ENCODE results near the gene GON7. TPM values are rescaled to one million over a fixed set of nuclear protein-coding genes. Genes with fewer than 3 reads are reported as not detected.

Gene GON7
- total RNA-seq, 1 donor from 2014 or later = 5.4 TPM

DNA sequence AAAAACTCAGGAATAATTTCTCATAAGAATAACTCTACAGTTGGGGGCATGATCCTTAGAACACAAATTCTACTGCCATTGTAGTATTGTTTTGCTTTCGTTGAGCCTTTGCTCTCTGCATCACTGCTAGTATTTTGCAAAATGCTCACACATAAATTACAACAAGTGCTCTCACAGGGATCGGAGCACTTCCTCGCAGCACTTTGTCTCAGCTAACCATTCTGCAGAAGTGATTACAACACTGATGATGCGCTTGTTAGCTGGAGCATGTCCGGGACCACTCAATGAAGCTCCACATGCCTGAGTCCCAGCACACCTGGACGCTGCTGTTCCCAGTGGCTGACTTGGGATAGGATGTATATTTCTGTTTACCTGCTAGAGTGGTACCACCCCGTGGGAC lies 53.7 kb downstream of the GON7 start:
- no peaks in the 10 kb centered on the region for H4K20me1 ChIP-seq (ENCODE audit: insufficient read depth, low read length)
- no peak overlapping the region for H3K4me3 Mint-ChIP-seq (ENCODE audit: unreplicated experiment)
- FAIRE-seq (no peak), DNase-seq (ENCODE audit: low read depth) (no peak)
- TF ChIP-seq, protein P1, sequence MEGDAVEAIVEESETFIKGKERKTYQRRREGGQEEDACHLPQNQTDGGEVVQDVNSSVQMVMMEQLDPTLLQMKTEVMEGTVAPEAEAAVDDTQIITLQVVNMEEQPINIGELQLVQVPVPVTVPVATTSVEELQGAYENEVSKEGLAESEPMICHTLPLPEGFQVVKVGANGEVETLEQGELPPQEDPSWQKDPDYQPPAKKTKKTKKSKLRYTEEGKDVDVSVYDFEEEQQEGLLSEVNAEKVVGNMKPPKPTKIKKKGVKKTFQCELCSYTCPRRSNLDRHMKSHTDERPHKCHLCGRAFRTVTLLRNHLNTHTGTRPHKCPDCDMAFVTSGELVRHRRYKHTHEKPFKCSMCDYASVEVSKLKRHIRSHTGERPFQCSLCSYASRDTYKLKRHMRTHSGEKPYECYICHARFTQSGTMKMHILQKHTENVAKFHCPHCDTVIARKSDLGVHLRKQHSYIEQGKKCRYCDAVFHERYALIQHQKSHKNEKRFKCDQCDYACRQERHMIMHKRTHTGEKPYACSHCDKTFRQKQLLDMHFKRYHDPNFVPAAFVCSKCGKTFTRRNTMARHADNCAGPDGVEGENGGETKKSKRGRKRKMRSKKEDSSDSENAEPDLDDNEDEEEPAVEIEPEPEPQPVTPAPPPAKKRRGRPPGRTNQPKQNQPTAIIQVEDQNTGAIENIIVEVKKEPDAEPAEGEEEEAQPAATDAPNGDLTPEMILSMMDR (IDR thresholded peaks at IDR 0.05; ENCODE audit: insufficient read depth, low read depth, low read length) = no peak
- TF ChIP-seq EZH2 (IDR thresholded peaks at IDR 0.05; ENCODE audit: insufficient read depth, low read length) = no peak
- H3K27ac ChIP-seq (ENCODE audit: low read depth, low read length) = no peak overlapping the region
- H3K27ac Mint-ChIP-seq (ENCODE audit: unreplicated experiment) = no peak overlapping the region
- peaks cover 3% of the 10 kb centered on the region for H3K27me3 ChIP-seq (ENCODE audit: insufficient read depth, low read length)
- H3K4me2 ChIP-seq (ENCODE audit: low read length) = no peak overlapping the region
- H3K36me3 Mint-ChIP-seq (ENCODE audit: low read depth, unreplicated experiment) = no peaks in the 10 kb centered on the region
- H3K9me3 Mint-ChIP-seq (ENCODE audit: unreplicated experiment) = no peaks in the 10 kb centered on the region
- H3K9me3 ChIP-seq (ENCODE audit: insufficient read depth, low read depth, low read length) = no peaks in the 10 kb centered on the region
- peaks cover 6% of the 10 kb centered on the region for H3K27me3 Mint-ChIP-seq (ENCODE audit: low read depth, unreplicated experiment)
- H3K4me1 ChIP-seq (ENCODE audit: insufficient read depth, low read length) = no peaks in the 10 kb centered on the region
- H3K36me3 ChIP-seq (ENCODE audit: insufficient read depth, low read length) = no peaks in the 10 kb centered on the region
- H3K9ac ChIP-seq (ENCODE audit: low read length) = no peak overlapping the region
- no peak overlapping the region for H3K4me3 ChIP-seq (ENCODE audit: insufficient read depth, low read depth, low read length)
- no peak overlapping the region for H2AFZ ChIP-seq (ENCODE audit: low read depth, low read length)
- H3K4me1 Mint-ChIP-seq (ENCODE audit: low read depth, unreplicated experiment) = no peaks in the 10 kb centered on the region
- H3K79me2 ChIP-seq (ENCODE audit: insufficient read depth, low read length) = no peaks in the 10 kb centered on the region

Other genes starting within 250 kb of the GON7 start
- 11.2 and 13.0 TPM in 2 replicates for gene ITPK1, start 91.1 kb downstream of the GON7 start, total RNA-seq
- 15.8 and 16.1 TPM in 2 replicates for gene MOAP1, start 22.2 kb downstream of the GON7 start, total RNA-seq
- gene LYSET, start 21.7 kb downstream of the GON7 start, total RNA-seq = 9.1 and 9.8 TPM in 2 replicates
- 7.3 and 7.8 TPM in 2 replicates for gene UBR7, start 191 bp upstream of the GON7 start, total RNA-seq
- gene BTBD7, start 126.0 kb upstream of the GON7 start, total RNA-seq = 48.1 and 53.2 TPM in 2 replicates
- not detected in 2 replicates for gene COX8C, start 140.1 kb upstream of the GON7 start, total RNA-seq
- gene UNC79, start 223.9 kb upstream of the GON7 start, total RNA-seq = 0.66 and 0.75 TPM in 2 replicates

All from astrocyte (in vitro differentiated cells and primary cell).